SH-SY5Y (cell line): ENCODE data around the gene PSD2.

Experiments used
- GATA2 ChIP-seq: IDR thresholded peaks from 2 replicates; pipeline ENCODE4 v1.6.1; 2011; ENCODE audit warnings: mild to moderate bottlenecking, low read depth, low read length
- GATA3 ChIP-seq: IDR thresholded peaks from 2 replicates; pipeline ENCODE4 v1.6.1; 2011; ENCODE audit warnings: low read depth, mild to moderate bottlenecking, low read length, moderate library complexity

- no peak for TF ChIP-seq GATA2
- TF ChIP-seq GATA3 = no peak
Observed at GRCh38 chr5:139888370-139888769, 92.8 kb downstream of the PSD2 start.
